ENCODE data around the gene SPG21.

DNA sequence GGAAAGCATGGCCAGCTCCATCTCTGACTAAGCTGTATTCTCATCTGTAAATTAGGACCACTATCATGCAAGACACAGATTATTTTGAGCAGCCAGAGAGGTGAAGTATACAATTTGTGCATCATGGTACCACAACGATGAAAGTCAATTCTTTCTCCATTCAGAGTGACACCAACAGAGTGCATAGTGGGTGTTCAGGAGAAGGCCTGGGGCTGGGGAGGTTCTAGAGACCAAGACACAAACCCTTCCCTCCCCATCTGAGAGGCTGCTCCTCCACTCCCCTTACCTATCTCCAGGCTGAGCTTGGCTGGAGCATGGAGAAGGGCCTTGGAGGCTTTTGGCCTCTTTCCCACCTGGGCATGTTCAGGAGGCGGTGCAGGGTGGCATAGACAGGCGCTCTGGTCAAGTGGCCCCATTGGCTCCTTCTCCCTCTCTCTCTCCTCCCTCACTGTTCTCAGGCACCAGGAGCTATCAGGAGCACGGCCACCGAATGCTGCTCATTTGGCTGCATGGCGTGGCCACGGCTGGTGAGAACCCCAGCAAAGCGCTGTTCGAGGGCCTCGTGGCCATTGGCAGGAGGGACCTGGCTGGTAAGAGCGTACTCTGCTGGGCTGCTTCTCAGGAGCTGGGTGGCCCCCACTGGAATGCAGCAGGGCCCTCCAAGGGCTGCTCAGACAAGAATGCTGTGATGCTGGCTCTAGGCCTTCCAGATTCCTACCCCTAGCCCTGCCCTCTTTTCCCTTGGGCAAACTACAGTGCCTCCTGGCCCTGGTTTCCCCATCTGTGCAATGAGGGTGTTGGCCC is 40.1 kb downstream of the SPG21 start:
- TF ChIP-seq, protein P1, sequence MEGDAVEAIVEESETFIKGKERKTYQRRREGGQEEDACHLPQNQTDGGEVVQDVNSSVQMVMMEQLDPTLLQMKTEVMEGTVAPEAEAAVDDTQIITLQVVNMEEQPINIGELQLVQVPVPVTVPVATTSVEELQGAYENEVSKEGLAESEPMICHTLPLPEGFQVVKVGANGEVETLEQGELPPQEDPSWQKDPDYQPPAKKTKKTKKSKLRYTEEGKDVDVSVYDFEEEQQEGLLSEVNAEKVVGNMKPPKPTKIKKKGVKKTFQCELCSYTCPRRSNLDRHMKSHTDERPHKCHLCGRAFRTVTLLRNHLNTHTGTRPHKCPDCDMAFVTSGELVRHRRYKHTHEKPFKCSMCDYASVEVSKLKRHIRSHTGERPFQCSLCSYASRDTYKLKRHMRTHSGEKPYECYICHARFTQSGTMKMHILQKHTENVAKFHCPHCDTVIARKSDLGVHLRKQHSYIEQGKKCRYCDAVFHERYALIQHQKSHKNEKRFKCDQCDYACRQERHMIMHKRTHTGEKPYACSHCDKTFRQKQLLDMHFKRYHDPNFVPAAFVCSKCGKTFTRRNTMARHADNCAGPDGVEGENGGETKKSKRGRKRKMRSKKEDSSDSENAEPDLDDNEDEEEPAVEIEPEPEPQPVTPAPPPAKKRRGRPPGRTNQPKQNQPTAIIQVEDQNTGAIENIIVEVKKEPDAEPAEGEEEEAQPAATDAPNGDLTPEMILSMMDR (conservative IDR thresholded peaks at IDR 0.05; ENCODE audit: low read depth, low read length), result no peak
- TF ChIP-seq EZH2 (IDR thresholded peaks at IDR 0.05; ENCODE audit: borderline replicate concordance, low read depth, low read length, poor library complexity, severe bottlenecking), result no peak
